Esophagus muscularis mucosa (tissue), 3 donors: ENCODE data around the gene NAV2.

Experiments used
- POLR2AphosphoS5 ChIP-seq, 2 donors: sonication (generic); formaldehyde crosslinking; IDR thresholded peaks; one replicate each; pipeline ENCODE4 v1.6.1; 2017; ENCODE audit warnings: antibody characterized with exemption in 2 of 2
- TF ChIP-seq, protein P1 (sequence below), 3 experiments: fragments of 200-600 bp in 2 of 3; fragments of 450-650 bp in 1 of 3; sonication (generic) in 2 of 3; IDR thresholded peaks; one replicate each; pipeline ENCODE4 v1.5.1; 2017 to 2019; ENCODE audit warnings: antibody characterized with exemption in 3 of 3, mild to moderate bottlenecking in 2 of 3, moderate library complexity in 1 of 3

DNA sequence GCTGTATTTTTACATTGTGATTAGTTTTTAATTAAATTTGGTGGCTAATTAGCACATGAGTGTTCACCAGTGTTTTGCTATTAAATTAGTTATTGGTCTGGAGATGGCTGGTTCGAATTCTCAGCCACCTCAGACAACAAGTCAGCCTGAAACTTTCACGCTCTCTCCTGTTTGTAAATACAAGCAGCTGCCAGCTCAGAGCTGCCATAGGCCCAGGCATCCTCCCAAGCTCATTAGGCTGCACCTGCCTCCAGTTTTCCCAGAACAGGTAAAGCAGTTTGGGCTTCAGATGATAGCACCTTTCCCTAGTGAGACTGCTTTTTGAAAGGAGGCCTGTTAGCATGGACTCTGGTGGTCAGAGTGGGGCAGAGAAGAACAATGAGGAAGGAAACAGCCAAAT is 156.8 kb downstream of the NAV2 start:
- TF ChIP-seq, protein P1, sequence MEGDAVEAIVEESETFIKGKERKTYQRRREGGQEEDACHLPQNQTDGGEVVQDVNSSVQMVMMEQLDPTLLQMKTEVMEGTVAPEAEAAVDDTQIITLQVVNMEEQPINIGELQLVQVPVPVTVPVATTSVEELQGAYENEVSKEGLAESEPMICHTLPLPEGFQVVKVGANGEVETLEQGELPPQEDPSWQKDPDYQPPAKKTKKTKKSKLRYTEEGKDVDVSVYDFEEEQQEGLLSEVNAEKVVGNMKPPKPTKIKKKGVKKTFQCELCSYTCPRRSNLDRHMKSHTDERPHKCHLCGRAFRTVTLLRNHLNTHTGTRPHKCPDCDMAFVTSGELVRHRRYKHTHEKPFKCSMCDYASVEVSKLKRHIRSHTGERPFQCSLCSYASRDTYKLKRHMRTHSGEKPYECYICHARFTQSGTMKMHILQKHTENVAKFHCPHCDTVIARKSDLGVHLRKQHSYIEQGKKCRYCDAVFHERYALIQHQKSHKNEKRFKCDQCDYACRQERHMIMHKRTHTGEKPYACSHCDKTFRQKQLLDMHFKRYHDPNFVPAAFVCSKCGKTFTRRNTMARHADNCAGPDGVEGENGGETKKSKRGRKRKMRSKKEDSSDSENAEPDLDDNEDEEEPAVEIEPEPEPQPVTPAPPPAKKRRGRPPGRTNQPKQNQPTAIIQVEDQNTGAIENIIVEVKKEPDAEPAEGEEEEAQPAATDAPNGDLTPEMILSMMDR (IDR thresholded peaks at IDR 0.05), result no peak
- no peak for TF ChIP-seq POLR2AphosphoS5 (IDR thresholded peaks at IDR 0.05)
